GM12874 (cell line): Measurements from ENCODE around the gene FZD7.

Experiments
- TF ChIP-seq, protein P1 (sequence below): IDR thresholded peaks from 2 replicates; pipeline ENCODE4 v1.5.1; 2011; ENCODE audit warnings: low read depth, mild to moderate bottlenecking, control low read depth, low read length, moderate library complexity; ENCODE audit not compliant: insufficient read depth

The FZD7 gene

DNA sequence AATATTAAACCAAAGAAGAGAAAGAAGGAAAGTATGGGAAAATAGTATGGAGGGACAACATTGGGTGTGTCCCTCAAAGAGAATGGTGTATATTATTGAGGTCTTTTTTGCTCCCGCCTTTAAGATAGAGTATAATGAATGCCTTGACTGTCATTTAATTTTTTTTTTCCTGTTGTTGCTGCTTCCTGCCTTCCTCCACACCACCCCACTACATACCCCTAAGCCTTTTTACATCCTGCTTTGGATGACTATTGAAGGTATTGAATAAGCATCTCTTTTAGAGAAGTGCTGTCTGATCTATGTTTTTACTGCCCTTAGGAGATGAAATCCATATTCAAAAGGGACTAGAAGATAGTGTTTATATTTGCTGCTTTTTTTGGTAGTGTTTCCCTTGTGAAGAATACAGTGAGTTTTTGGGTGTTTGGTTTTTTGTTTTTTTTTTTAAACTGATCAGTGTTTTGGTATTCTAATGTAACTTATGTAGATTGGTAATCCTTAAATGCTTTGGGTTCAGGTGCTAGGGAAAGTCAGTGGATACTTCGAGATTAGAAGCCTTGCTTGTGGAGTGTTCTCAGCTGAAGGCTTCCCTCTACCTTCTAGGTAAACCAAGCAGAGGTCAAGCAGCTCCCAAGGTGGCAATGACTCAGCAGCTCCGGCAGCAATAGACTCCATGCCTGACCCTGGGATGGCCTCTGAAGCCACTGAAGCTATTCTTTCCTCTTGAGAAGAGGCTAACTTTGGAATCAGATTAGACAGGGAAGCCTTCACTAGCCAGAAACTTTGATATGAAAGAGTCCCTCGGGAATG is 5.0 kb downstream of the FZD7 start:
- TF ChIP-seq, protein P1, sequence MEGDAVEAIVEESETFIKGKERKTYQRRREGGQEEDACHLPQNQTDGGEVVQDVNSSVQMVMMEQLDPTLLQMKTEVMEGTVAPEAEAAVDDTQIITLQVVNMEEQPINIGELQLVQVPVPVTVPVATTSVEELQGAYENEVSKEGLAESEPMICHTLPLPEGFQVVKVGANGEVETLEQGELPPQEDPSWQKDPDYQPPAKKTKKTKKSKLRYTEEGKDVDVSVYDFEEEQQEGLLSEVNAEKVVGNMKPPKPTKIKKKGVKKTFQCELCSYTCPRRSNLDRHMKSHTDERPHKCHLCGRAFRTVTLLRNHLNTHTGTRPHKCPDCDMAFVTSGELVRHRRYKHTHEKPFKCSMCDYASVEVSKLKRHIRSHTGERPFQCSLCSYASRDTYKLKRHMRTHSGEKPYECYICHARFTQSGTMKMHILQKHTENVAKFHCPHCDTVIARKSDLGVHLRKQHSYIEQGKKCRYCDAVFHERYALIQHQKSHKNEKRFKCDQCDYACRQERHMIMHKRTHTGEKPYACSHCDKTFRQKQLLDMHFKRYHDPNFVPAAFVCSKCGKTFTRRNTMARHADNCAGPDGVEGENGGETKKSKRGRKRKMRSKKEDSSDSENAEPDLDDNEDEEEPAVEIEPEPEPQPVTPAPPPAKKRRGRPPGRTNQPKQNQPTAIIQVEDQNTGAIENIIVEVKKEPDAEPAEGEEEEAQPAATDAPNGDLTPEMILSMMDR: no peak

DNA sequence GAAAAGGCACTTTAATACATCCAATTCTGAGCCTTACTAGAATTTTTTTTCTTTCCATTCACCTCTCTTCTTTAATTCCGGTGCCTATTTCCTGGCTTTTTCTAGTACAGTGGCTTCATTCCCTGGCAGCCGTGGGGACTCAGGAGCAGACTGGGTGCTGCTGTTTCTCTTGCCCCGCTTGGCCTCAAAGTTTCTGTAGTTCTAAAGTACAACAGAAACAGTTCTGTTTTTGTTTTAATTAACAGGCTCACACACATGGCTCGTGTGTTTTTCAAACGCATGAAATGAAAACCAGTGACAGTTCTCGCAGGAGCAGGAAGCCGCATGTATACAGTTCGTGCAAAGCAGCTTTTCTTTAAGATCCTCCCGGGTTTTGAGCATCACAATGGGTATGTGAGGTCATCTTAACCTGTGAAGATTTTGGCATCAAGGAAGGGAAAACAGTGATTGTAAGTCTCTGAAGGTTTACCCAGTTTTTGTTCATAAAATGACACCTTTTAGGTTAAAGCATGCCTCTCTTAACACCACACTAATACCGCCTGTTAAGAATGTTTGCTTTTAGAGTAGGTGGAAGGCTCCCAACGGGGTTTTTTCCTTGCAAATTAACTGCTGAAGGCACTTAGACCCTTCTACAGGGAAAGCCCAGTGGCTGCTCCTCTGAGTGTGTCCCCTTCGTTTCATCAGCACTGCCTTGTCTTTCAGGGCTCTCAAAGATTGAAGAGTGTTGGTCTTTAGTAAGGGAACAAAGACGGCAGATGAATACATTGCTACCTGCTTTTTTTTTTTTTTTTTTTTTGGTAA is 5.8 kb downstream of the FZD7 start:
- TF ChIP-seq, protein P1: no peak

DNA sequence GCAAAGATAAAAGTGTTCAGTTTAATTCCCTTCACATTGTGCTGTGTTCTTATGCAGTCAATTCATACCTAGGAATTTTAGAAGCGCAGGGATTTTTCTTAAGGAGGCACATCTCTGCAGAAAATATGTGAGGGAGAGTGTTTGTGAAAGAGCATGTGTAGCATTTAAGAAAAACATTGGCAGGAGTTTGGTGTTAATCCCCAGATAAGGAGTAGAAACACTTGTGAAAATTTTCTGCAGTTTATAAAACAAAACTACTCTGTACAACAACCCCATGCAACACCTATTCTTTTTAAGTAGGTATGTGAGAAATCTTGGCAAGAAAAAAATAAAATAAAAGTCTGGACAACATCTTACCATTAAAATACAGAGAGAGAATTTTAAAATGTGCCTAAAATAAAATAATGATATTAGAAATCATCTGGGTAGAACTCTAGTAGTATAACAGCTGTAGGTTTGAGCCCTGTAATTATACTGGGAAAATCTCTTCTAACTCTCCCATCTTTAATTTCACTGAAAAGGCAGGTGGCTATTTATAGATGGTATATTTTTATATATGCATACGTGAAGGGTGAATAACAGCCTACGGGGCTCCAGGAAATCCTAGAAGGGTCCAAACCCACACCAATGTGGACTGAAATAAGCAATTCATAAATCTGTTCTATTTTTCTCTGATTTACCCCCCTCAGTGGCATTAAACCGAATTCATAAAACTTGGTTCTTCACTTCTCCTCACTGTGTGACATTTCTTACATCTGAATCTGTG is 6.6 kb downstream of the FZD7 start:
- TF ChIP-seq, protein P1: no peak

DNA sequence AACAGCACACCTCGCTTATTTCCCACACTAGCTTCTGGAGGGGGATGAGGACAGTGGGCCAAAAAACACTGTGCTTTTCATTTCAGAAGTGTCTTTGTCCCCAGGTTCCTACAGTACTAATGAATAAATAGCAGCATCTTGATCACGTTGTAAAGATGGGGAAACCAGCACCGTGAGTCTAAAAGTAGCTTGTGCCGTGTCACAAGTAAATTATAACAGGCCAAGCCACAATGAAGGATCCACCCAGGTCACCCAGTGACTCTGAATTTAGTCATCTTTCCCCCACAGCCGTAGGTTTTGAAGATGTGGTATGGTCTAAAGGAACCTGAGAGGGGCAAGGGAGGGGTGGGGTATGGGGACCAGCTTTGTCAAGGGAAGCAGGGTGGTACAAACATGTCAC is 8.8 kb downstream of the FZD7 start:
- TF ChIP-seq, protein P1: no peak

DNA sequence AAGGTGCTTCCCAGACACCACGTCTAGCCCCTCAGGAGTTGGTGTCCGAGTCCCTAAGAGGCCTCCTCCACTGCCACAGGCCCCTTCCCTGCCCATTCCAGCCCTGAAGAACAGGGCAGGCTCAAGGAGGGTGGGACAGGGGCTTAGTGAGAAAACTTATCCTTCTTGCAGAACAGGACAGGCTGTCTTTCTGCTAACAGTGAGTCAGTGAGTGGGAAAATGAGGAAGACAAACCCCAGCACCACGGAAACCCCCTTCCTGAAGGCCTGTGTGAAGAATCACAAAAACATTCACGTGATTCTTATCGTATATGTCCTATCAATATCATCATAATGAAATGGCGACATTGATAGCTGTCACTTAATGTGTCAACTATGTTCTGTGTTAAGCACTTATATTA is 9.8 kb downstream of the FZD7 start:
- TF ChIP-seq, protein P1: no peak

DNA sequence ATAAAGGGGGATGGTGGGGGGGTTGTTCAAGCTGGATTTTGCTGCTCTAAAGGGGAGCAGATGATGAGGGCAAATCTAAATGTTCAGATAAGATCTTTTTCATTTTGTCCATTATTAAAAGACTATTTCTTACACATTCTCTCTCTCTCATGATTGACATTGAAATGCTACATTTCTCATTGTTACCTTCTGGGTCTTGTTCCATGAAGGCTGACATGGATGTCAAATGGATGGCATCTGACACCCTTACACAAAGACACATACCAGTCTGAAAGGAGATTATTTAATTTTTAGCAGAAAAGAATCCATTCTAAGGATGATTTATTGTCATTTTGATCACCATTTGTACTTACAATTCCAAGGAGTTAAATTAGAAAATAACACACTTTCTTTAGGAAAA is 11.1 kb downstream of the FZD7 start:
- TF ChIP-seq, protein P1: no peak

DNA sequence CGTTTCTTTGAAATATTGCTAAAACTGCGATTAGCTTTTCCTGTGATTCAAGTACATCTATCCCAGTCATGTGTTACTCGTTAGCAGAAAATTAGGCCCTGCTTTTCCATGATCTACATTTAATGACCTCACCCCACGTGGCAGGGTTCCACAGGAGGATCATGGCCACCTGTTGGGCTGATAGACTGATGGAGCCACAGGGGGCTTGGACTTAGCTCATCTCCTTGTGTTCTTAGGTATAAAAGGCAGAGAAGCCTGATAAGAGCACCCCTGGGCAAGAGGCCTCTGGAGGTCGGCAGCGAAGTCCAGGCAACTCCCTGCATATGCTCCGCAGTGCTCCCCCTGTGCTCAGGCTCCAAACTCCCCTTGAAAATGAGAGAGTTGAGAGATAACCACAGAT is 12.9 kb downstream of the FZD7 start:
- TF ChIP-seq, protein P1: no peak
